Epithelial cell of esophagus (primary cell): ENCODE data around the gene PDAP1.
A peak's percentile ranks its signal among the peaks of the same experiment; 100 is the strongest.
"Not testable (repeated sequence)": the region's sequence is repeated elsewhere in the genome, so short reads cannot be mapped to it uniquely, and the experiment has no call there.

Source experiments
- DNase-seq: peaks from one replicate; pipeline ENCODE4 v3.0.0; 2010; ENCODE audit warnings: low read depth
- H3K4me3 ChIP-seq: 2 replicates; pipeline ENCODE4 v1.5.1; 2011; ENCODE audit warnings: mild to moderate bottlenecking, low read length, control low read depth
- TF ChIP-seq, protein P1 (sequence below): IDR thresholded peaks from 2 replicates; pipeline ENCODE4 v1.5.1; 2011; ENCODE audit warnings: low read depth, mild to moderate bottlenecking, low read length, control low read depth, inconsistent platforms; ENCODE audit not compliant: insufficient read depth; ENCODE audit errors: missing control alignments

Gene PDAP1

DNA sequence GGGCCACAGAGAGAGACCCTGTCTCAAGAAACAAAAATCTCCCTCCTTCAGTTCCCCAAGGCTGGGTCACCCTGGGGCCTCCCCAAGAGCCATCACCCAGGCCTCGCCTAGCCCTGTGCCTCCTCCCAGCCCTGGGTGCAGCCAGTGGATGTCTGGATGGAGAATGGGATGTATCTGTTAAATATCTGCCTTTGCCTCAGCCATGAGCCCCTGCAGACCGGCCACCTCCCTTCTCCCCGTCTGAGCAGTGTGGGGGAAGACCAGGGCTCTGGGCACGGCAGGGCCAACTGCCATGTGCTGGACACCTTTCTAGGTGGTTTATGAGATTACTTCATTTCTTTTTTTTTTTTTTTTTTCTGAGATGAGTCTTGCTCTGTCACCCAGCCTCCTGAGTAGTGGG is 23.9 kb downstream of the PDAP1 start:
- TF ChIP-seq, protein P1, sequence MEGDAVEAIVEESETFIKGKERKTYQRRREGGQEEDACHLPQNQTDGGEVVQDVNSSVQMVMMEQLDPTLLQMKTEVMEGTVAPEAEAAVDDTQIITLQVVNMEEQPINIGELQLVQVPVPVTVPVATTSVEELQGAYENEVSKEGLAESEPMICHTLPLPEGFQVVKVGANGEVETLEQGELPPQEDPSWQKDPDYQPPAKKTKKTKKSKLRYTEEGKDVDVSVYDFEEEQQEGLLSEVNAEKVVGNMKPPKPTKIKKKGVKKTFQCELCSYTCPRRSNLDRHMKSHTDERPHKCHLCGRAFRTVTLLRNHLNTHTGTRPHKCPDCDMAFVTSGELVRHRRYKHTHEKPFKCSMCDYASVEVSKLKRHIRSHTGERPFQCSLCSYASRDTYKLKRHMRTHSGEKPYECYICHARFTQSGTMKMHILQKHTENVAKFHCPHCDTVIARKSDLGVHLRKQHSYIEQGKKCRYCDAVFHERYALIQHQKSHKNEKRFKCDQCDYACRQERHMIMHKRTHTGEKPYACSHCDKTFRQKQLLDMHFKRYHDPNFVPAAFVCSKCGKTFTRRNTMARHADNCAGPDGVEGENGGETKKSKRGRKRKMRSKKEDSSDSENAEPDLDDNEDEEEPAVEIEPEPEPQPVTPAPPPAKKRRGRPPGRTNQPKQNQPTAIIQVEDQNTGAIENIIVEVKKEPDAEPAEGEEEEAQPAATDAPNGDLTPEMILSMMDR, result no peak
- DNase-seq, result no peak
- no peak overlapping the region for H3K4me3 ChIP-seq

DNA sequence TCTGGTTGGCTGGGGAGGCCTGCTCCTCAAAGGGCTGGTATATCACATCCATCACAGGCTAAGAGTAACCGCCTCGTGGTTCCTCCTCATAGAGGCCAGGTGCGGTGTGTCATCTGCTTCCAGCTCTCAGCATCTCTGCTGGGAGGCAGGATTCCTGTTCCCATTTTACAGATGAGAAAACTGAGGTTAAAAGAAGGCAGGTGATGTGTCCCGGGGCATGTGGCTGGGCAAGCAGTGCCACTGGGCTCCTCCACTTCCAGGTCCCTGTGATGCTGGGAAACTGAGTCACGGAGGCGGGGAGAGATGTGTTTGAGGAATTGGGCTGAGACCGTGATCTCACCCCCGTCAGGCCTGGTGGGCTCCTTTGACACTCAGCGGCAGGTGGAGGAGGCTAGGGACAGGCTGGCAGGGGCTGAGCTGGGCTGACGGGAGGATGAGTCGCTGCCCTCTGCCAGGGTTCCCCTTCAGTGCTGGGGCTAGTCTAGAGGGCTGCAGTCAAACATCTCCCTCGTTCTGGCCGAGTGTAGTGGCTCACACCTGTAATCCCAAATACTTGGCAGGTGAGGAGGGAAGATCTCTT is 24.5 kb downstream of the PDAP1 start:
- no peak for DNase-seq
- H3K4me3 ChIP-seq, result no peak overlapping the region
- TF ChIP-seq, protein P1, result no peak

DNA sequence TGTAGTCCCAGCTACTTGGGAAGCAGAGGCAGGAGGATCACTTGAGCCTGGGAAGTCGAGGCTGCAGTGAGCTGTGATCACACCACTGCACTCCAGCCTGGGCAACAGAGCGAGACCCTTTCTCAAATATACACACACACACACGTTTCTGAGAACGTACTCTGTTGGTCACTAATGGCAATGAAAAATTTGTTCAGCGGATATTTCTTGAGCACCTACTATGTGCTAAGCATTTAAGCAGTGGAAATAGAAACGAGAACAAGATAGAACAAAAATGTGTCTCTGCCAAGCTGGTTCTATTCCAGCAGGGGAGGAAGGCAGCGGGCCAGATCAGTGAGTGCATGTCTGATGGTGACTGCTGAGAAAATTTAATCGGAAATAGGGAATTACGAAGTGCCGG is 25.2 kb downstream of the PDAP1 start:
- TF ChIP-seq, protein P1, result no peak
- H3K4me3 ChIP-seq, result no peak overlapping the region
- no peak for DNase-seq

DNA sequence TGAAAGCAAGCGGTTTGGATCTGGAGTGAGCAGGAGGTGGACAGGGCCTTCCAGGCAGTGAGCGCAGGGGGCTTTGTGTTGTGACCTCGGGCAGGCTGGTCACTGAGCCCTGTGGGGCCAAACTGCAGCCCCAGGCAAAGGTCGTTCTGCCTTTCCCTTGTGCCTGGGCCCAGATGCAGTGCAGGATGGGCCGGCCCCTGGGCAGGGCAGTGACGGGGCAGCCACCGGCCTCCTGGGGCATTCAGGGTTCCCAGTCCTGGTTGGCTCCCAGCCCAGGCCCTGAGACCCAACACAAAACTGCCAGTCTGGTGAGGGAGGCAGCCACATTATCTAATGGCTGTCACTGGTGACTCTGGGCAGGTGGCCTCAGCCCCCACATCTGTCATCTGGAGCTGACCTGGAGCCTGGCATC is 26.7 kb downstream of the PDAP1 start:
- H3K4me3 ChIP-seq, result no peak overlapping the region
- TF ChIP-seq, protein P1, result no peak
- no peak for DNase-seq

DNA sequence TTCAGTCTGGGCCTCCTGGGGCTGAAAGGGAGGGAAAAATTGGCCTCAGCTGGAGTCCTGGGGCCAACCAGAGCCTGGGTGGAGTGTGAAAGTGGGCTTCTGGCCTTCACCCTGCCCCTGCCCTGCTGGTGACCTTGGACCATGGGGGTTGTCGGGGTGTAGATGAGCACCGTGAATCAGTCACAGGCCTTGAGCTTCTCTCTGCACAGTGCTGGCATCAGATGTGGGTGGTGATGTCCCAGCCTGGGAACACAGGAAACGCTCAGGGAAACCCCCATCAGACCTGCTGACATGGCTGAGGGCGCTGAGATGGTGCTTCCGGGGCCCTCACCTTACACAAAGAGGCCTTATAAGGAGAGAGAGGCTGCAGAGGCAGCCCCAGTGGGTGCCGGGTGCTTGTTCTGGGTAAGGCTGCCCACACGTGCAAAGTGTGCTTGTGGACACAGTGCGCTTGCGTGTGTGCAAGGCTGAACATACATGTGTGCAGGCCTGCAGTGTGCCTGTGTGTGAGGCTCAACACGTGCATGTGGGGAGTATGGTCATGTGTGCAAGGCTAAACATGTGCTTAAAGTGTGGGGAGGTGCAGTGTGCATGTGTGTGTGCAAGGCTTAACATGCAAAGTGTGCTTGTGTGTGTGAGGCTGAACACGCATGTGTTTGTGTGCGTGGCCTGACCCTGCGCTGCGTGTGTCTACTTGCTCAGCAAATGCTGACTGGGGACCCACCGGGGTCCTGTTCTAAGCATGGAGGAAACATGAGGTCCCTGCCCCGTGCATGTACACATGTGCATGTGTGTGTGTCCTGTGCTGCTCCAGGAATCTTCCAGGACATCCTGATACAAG is 27.4 kb downstream of the PDAP1 start:
- DNase-seq, result no peak
- no peak overlapping the region for H3K4me3 ChIP-seq
- TF ChIP-seq, protein P1, result no peak

DNA sequence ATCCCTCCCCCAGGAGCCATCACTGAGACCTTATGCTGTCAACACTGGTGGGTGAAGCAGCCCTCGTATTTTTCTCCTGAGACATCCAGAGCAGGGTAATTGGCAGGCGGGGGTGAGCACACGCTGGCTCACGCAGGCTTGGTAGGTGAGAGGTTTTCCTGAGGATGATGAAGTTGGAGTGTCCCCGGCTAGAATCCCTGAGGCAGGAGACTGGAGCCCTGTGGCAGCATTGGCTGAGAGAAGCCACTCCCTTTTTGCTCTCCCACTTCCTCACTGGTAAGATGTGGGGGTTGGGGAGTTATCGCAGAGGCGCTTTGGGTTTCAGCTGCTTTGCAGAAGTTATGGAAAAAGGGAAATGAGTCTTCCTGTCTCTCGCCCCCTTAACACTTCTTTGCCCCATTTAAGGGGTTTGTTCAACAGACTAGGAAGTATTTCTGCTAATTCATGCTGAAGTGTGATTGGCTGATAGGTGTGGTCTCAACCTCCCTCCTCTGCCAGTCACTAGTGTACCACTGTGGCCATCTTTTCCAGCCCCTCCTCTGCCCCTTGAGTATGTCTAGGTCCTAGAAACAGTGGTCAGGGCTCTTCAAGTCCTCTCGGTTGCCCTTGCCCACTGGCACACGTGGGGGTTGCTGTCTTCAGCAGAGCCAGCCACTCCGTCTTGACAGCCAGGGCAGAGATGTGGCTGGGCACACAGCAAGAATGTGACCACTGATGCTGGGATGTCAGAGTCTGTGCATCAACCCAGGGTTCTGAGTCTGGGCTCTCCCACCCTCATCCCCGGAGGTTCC is 28.2 kb downstream of the PDAP1 start:
- DNase-seq, result peak; percentile 50
- TF ChIP-seq, protein P1, result no peak

DNA sequence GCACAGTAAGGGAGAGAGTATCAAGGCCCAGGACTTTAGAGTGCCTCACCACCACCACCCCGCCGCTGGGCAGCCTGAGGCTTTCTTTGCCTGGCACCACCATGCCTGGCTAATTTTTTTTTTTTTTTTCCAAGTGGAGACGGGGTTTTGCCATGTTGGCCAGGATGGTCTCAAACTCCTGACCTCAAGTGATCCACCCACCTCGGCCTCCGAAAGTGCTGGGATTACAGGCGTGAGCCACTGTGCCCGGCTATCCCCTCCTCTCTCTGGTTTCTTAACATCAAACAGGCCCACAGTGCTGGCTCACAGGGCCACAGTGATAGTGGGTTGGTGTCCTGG is 28.7 kb downstream of the PDAP1 start:
- H3K4me3 ChIP-seq, DNase-seq: not testable (repeated sequence)

More for the DNA sequence above, 28.2 kb downstream of the PDAP1 start:
- H3K4me3 ChIP-seq, result no peak overlapping the region
